ENCODE data around the gene PGM1. TPM values are rescaled to one million over a fixed set of nuclear protein-coding genes. Genes with fewer than 3 reads are reported as not detected.

PGM1 gene
- polyA plus RNA-seq, 1 of the 3 experiments (the other 2 are of a cell fraction), result 20.7 TPM

DNA sequence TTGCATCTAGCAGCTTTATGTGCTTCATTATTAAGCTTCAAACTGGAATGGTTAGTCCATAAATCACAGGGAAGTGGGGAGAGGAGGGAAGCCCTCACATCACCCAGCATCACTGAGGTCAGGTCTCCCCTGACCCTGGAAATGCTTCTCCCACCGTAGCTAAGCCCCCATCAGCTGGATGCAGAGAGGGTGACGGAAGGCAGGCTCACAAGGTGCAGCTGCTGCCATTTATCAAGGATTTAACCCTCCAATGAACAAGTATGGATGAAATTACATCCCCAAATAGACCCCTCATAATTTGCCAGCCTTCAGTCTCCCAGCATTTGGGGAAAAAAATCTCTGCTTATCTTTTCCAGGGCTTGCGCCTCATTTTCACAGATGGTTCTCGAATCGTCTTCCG, 60.8 kb downstream of the PGM1 start:
- peaks cover 11% of the 10 kb centered on the region for H3F3A ChIP-seq (replicated peaks; ENCODE audit: insufficient read depth)
- TF ChIP-seq, protein P1, sequence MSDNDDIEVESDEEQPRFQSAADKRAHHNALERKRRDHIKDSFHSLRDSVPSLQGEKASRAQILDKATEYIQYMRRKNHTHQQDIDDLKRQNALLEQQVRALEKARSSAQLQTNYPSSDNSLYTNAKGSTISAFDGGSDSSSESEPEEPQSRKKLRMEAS (IDR thresholded peaks at IDR 0.05; ENCODE audit: low read depth), result no peak
- TF ChIP-seq FOXJ3 (CRISPR knock-in tag; IDR thresholded peaks at IDR 0.05) (no peak), EP300 (IDR thresholded peaks at IDR 0.05; ENCODE audit: borderline replicate concordance in 1 of 2, low read depth in 1 of 2, low read length in 1 of 2) (no peak), YY1 (IDR thresholded peaks at IDR 0.05; ENCODE audit: low read depth) (no peak), SMC3 (IDR thresholded peaks at IDR 0.05; ENCODE audit: low read depth, low read length) (no peak), FOXM1 (IDR thresholded peaks at IDR 0.05; ENCODE audit: low read depth) (no peak)
- H3K9me3 ChIP-seq, result no peaks in the 10 kb centered on the region
- H3K9ac ChIP-seq, result no peak overlapping the region
- WGBS (ENCODE audit: low lambda C conversion rate), result 93% methylated on average over 5 of the region's 6 CpGs
- no peak overlapping the region for H3K4me3 ChIP-seq (ENCODE audit: low read depth in 2 of 2, low read length in 1 of 2)
- no peaks in the 10 kb centered on the region for H3K27me3 ChIP-seq (ENCODE audit: insufficient read depth)
- H3K4me1 ChIP-seq (ENCODE audit: control insufficient read depth in 1 of 2, insufficient read depth in 2 of 2, low read depth in 1 of 2, low read length in 1 of 2), result peaks cover 0 to 14% of the 10 kb centered on the region in 2 experiments; a peak in 1 of 4 replicates
- no peaks in the 10 kb centered on the region for H3K9me2 ChIP-seq
- H3K27ac ChIP-seq (ENCODE audit: low read depth in 2 of 2, low read length in 1 of 2), result no peak overlapping the region
- no peaks in the 10 kb centered on the region for H4K20me1 ChIP-seq (ENCODE audit: insufficient read depth)
- ChIA-PET POLR2A (no interaction called here), CTCF (interaction anchor here (1.5 kb wide), 1 partner anchor 14 kb away, joined by 5 read pairs; no protein-coding TSS in a partner anchor)
- no peak for DNase-seq
- H2AFZ ChIP-seq (ENCODE audit: low read depth), result no peak overlapping the region
- peaks cover 8 to 25% of the 10 kb centered on the region in 2 experiments for H3K36me3 ChIP-seq (replicated peaks in 1 of 2; ENCODE audit: control insufficient read depth in 1 of 2, insufficient read depth in 2 of 2, low read length in 1 of 2)
- H3K4me2 ChIP-seq, result no peak overlapping the region
- no peaks in the 10 kb centered on the region for H3K79me2 ChIP-seq (ENCODE audit: insufficient read depth)

DNA sequence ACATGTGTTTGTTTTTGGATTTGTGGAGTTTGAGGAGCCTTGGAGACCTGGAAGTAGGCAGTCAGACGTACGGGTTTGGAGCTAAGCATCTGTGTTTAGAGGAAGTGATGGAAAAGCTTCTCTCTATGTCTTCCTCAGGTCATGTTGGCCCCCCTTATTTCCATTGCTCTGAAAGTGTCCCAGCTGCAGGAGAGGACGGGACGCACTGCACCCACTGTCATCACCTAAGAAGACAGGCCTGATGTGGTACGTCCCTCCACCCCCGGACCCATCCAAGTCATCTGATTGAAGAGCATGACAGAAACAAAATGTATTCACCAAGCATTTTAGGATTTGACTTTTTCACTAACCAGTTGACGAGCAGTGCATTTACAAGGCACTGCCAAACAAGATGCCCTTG, 66.2 kb downstream of the PGM1 start:
- Histone ChIP-seq H3K9me3 (no peaks in the 10 kb centered on the region), H3K27me3 (ENCODE audit: insufficient read depth) (no peaks in the 10 kb centered on the region), H3K9me2 (no peaks in the 10 kb centered on the region), H3F3A (replicated peaks; ENCODE audit: insufficient read depth) (no peaks in the 10 kb centered on the region), H3K27ac (ENCODE audit: low read depth in 2 of 2, low read length in 1 of 2) (no peak overlapping the region), H3K36me3 (replicated peaks in 1 of 2; ENCODE audit: control insufficient read depth in 1 of 2, insufficient read depth in 2 of 2, low read length in 1 of 2) (peaks cover 0 to 3% of the 10 kb centered on the region in 2 experiments), H2AFZ (ENCODE audit: low read depth) (no peak overlapping the region), H4K20me1 (ENCODE audit: insufficient read depth) (no peaks in the 10 kb centered on the region), H3K4me1 (ENCODE audit: control insufficient read depth in 1 of 2, insufficient read depth in 2 of 2, low read depth in 1 of 2, low read length in 1 of 2) (peaks cover 0 to 19% of the 10 kb centered on the region in 2 experiments; a peak in 2 of 4 replicates), H3K9ac (no peak overlapping the region), H3K4me2 (no peak overlapping the region), H3K79me2 (ENCODE audit: insufficient read depth) (no peaks in the 10 kb centered on the region), H3K4me3 (ENCODE audit: low read depth in 2 of 2, low read length in 1 of 2) (no peak overlapping the region)
- no peak for DNase-seq
- 88% methylated on average over 5 of the region's 7 CpGs for WGBS (ENCODE audit: low lambda C conversion rate)
- ChIA-PET POLR2A (interaction anchor here (0.6 kb wide), 1 partner anchor 16 kb away, joined by 3 read pairs; no protein-coding TSS in a partner anchor), CTCF (interaction anchor here (0.8 to 1.0 kb wide), 2 partner anchors 30 to 587 kb away, joined by 3 read pairs; no protein-coding TSS in a partner anchor)
- no peak for TF ChIP-seq SMC3 (IDR thresholded peaks at IDR 0.05; ENCODE audit: low read depth, low read length)
- TF ChIP-seq GABPA (IDR thresholded peaks at IDR 0.05; ENCODE audit: low read depth), result no peak
- no peak for TF ChIP-seq RAD21 (IDR thresholded peaks at IDR 0.05; ENCODE audit: low read length)
- TF ChIP-seq, protein P2, sequence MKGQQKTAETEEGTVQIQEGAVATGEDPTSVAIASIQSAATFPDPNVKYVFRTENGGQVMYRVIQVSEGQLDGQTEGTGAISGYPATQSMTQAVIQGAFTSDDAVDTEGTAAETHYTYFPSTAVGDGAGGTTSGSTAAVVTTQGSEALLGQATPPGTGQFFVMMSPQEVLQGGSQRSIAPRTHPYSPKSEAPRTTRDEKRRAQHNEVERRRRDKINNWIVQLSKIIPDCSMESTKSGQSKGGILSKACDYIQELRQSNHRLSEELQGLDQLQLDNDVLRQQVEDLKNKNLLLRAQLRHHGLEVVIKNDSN (IDR thresholded peaks at IDR 0.05; ENCODE audit: borderline replicate concordance, low read depth), result no peak
- TF ChIP-seq SIN3A (IDR thresholded peaks at IDR 0.05; ENCODE audit: borderline replicate concordance, low read depth, low read length), result no peak
- TF ChIP-seq, protein P1 (IDR thresholded peaks at IDR 0.05; ENCODE audit: low read depth), result no peak
- TF ChIP-seq EZH2phosphoT487 (IDR thresholded peaks at IDR 0.05; ENCODE audit: borderline replicate concordance, low read depth), result no peak
- TF ChIP-seq MXI1 (IDR thresholded peaks at IDR 0.05; ENCODE audit: low read depth, low read length), result no peak
- TF ChIP-seq FOXM1 (IDR thresholded peaks at IDR 0.05; ENCODE audit: low read depth), result no peak
- TF ChIP-seq EP300 (IDR thresholded peaks at IDR 0.05; ENCODE audit: borderline replicate concordance in 1 of 2, low read depth in 1 of 2, low read length in 1 of 2), result no peak
- no peak for TF ChIP-seq TCF12 (IDR thresholded peaks at IDR 0.05)
- TF ChIP-seq, protein P3, sequence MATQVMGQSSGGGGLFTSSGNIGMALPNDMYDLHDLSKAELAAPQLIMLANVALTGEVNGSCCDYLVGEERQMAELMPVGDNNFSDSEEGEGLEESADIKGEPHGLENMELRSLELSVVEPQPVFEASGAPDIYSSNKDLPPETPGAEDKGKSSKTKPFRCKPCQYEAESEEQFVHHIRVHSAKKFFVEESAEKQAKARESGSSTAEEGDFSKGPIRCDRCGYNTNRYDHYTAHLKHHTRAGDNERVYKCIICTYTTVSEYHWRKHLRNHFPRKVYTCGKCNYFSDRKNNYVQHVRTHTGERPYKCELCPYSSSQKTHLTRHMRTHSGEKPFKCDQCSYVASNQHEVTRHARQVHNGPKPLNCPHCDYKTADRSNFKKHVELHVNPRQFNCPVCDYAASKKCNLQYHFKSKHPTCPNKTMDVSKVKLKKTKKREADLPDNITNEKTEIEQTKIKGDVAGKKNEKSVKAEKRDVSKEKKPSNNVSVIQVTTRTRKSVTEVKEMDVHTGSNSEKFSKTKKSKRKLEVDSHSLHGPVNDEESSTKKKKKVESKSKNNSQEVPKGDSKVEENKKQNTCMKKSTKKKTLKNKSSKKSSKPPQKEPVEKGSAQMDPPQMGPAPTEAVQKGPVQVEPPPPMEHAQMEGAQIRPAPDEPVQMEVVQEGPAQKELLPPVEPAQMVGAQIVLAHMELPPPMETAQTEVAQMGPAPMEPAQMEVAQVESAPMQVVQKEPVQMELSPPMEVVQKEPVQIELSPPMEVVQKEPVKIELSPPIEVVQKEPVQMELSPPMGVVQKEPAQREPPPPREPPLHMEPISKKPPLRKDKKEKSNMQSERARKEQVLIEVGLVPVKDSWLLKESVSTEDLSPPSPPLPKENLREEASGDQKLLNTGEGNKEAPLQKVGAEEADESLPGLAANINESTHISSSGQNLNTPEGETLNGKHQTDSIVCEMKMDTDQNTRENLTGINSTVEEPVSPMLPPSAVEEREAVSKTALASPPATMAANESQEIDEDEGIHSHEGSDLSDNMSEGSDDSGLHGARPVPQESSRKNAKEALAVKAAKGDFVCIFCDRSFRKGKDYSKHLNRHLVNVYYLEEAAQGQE (IDR thresholded peaks at IDR 0.05; ENCODE audit: low read depth, low read length), result no peak
- TF ChIP-seq FOSL2 (IDR thresholded peaks at IDR 0.05; ENCODE audit: borderline replicate concordance, low read depth), result no peak
- TF ChIP-seq MEF2A (IDR thresholded peaks at IDR 0.05; ENCODE audit: borderline replicate concordance, low read depth), result no peak
- TF ChIP-seq NFIC (IDR thresholded peaks at IDR 0.05; ENCODE audit: borderline replicate concordance), result no peak
